Uterus (tissue), 2 donors: ENCODE data around the gene USB1.

ENCODE experiments used
- POLR2A ChIP-seq, 2 donors: fragments of 450-650 bp; IDR thresholded peaks; one replicate each; pipeline ENCODE4 v1.6.1; 2016; ENCODE audit warnings: antibody characterized with exemption in 2 of 2, mild to moderate bottlenecking in 1 of 2, moderate library complexity in 1 of 2
- TF ChIP-seq, protein P1 (sequence below), 4 experiments: fragments of 200-600 bp in 2 of 4; fragments of 450-650 bp in 2 of 4; sonication (generic) in 2 of 4; IDR thresholded peaks; one replicate each; pipeline ENCODE4 v1.5.1; 2016 to 2019; ENCODE audit warnings: antibody characterized with exemption in 4 of 4, mild to moderate bottlenecking in 2 of 4, moderate library complexity in 1 of 4

DNA sequence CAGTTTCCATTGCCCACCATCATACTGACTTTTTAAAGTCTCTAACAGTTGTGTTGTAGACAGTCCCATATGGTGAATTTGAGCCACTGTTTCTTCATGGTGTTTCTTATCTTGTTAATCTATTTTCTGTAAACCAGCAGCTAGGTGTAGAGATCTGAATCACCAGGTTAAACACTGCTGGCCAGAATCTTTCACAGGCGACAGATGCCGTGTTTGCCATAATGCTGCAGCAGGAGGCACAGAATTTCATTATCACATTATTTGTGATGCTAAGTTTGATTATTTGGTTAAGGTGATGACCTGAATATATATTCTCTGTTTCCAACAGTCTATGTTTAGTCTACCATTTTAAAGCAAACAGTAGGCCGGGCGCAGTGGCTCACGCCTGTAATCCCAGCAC lies 18.8 kb upstream of the USB1 start:
- no peak for TF ChIP-seq POLR2A (IDR thresholded peaks at IDR 0.05)
- TF ChIP-seq, protein P1, sequence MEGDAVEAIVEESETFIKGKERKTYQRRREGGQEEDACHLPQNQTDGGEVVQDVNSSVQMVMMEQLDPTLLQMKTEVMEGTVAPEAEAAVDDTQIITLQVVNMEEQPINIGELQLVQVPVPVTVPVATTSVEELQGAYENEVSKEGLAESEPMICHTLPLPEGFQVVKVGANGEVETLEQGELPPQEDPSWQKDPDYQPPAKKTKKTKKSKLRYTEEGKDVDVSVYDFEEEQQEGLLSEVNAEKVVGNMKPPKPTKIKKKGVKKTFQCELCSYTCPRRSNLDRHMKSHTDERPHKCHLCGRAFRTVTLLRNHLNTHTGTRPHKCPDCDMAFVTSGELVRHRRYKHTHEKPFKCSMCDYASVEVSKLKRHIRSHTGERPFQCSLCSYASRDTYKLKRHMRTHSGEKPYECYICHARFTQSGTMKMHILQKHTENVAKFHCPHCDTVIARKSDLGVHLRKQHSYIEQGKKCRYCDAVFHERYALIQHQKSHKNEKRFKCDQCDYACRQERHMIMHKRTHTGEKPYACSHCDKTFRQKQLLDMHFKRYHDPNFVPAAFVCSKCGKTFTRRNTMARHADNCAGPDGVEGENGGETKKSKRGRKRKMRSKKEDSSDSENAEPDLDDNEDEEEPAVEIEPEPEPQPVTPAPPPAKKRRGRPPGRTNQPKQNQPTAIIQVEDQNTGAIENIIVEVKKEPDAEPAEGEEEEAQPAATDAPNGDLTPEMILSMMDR (IDR thresholded peaks at IDR 0.05): no peak
